Measurements from ENCODE around the gene PGM1. TPM values are rescaled to one million over a fixed set of nuclear protein-coding genes. Genes with fewer than 3 reads are reported as not detected.

Gene PGM1
- total and polyA plus RNA-seq, 2 donors (not counting 3 experiments of a cell fraction or from before 2014, with no cell fraction given): 9.3 to 21.0 TPM

DNA sequence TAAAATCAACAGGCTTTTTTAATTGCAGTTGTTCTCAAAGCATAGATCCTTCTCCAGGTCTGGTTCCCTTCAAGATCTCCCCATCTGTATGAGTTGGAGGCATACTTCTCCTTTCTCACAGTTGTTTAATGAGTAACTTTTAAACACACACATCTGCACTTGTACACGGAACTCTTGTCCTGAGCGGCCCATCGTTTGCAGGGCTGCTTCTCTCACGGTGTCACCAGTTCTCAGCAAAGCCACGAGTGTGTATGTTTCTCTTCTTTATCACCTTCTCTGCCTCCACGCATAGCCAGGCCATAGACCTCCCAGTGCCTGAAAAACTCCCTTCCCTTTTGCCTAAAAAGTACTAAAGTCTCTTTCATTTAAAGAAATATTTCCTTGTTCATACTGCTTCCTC, 111.9 kb downstream of the PGM1 start:
- Histone ChIP-seq H3K27me3 (ENCODE audit: control insufficient read depth in 2 of 2, insufficient read depth in 2 of 2, low read length in 2 of 2) (peaks cover 0 to 5% of the 10 kb centered on the region in 2 experiments), H4K20me1 (replicated peaks; ENCODE audit: control insufficient read depth, extremely low read depth, insufficient read depth, low read length) (no peaks in the 10 kb centered on the region), H3K9me1 (replicated peaks; ENCODE audit: control insufficient read depth, extremely low read depth, insufficient read depth, low read length) (no peaks in the 10 kb centered on the region), H3K4me1 (ENCODE audit: control insufficient read depth, extremely low read depth, insufficient read depth, low read length) (peaks cover 16% of the 10 kb centered on the region), H3K4me3 (replicated peaks in 1 of 3; ENCODE audit: insufficient read depth in 1 of 3, low read depth in 1 of 3, low read length in 3 of 3) (no peak overlapping the region), H3K9me3 (replicated peaks; ENCODE audit: control insufficient read depth, insufficient read depth, low read length) (no peaks in the 10 kb centered on the region), H3K27ac (ENCODE audit: insufficient read depth, low read depth, low read length) (no peak overlapping the region), H3K4me2 (ENCODE audit: insufficient read depth, low read length) (no peak overlapping the region), H3K79me2 (ENCODE audit: control insufficient read depth, insufficient read depth, low read length) (no peaks in the 10 kb centered on the region), H3K36me3 (ENCODE audit: control insufficient read depth in 2 of 2, extremely low read depth in 1 of 2, insufficient read depth in 2 of 2, low read length in 2 of 2) (no peaks in the 10 kb centered on the region), H2AFZ (ENCODE audit: low read depth, low read length) (no peak overlapping the region), H3K9ac (replicated peaks; ENCODE audit: extremely low read depth, insufficient read depth, low read length) (no peak overlapping the region)
- FAIRE-seq (no peak), DNase-seq (ENCODE audit: low read depth, low spot score) (no peak)
- ChIA-PET POLR2A (no interaction called here), CTCF (no interaction called here)
- TF ChIP-seq MYC (IDR thresholded peaks at IDR 0.05; ENCODE audit: low read depth, low read length) (no peak), POLR2A (IDR thresholded peaks at IDR 0.05; ENCODE audit: low read depth, low read length) (no peak), FOS (IDR thresholded peaks at IDR 0.05; ENCODE audit: borderline replicate concordance, insufficient read depth, low read length) (no peak), GATA2 (IDR thresholded peaks at IDR 0.05; ENCODE audit: insufficient read depth, insufficient read length, low read depth, low read length) (no peak), JUN (IDR thresholded peaks at IDR 0.05; ENCODE audit: borderline replicate concordance, insufficient read depth, insufficient read length, low read depth) (no peak), POLR2AphosphoS5 (IDR thresholded peaks at IDR 0.05; ENCODE audit: insufficient read depth, low read depth, low read length) (no peak), EZH2 (IDR thresholded peaks at IDR 0.05; ENCODE audit: borderline replicate concordance, low read depth, low read length, severe bottlenecking) (no peak)
- TF ChIP-seq, protein P1, sequence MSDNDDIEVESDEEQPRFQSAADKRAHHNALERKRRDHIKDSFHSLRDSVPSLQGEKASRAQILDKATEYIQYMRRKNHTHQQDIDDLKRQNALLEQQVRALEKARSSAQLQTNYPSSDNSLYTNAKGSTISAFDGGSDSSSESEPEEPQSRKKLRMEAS (IDR thresholded peaks at IDR 0.05; ENCODE audit: insufficient read depth, insufficient read length): no peak
- TF ChIP-seq, protein P2, sequence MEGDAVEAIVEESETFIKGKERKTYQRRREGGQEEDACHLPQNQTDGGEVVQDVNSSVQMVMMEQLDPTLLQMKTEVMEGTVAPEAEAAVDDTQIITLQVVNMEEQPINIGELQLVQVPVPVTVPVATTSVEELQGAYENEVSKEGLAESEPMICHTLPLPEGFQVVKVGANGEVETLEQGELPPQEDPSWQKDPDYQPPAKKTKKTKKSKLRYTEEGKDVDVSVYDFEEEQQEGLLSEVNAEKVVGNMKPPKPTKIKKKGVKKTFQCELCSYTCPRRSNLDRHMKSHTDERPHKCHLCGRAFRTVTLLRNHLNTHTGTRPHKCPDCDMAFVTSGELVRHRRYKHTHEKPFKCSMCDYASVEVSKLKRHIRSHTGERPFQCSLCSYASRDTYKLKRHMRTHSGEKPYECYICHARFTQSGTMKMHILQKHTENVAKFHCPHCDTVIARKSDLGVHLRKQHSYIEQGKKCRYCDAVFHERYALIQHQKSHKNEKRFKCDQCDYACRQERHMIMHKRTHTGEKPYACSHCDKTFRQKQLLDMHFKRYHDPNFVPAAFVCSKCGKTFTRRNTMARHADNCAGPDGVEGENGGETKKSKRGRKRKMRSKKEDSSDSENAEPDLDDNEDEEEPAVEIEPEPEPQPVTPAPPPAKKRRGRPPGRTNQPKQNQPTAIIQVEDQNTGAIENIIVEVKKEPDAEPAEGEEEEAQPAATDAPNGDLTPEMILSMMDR (IDR thresholded peaks at IDR 0.05; ENCODE audit: extremely low read depth in 1 of 2, insufficient read depth in 1 of 2, low read depth in 1 of 2, low read length in 2 of 2): no peak
- BruUV-seq (replicated peaks): no TSS peak
- dilution Hi-C loops (cut with MboI; ENCODE audit: extremely low pct_ligation_motif_present, low sequenced_read_pairs): no loop called here
- intact Hi-C loops (cut with micrococcal nuclease): loop anchor here (2.0 kb wide), 2 partner anchors 26 to 42 kb away; no protein-coding TSS in a partner anchor

Data from endothelial cell of umbilical vein (primary cell).